Stimulated activated CD4-positive, alpha-beta T cell treated with anti-CD3 and anti-CD28 coated beads, Interleukin-1b, Interleukin-23, amount 100 ng/mL, for 24 hours (primary cell): Measurements from ENCODE around the gene INSRR.

Experiments used
- DNase-seq, 4 experiments: peaks; one replicate each; pipeline ENCODE4 v3.0.0-alpha.2; 2020; ENCODE audit warnings: low read depth in 4 of 4, low spot score in 1 of 4

The INSRR gene

GRCh38 chr1:156858959-156859522 is at the start of gene INSRR:
INSRR (minus strand) TSS chr1:156859117; CDS start chr1:156858621, 496 bp downstream.
- DNase-seq: no peak

- DNase-seq: no peak
These were observed 49.6 kb upstream of the INSRR start for GRCh38 chr1:156908541-156908940.

DNA sequence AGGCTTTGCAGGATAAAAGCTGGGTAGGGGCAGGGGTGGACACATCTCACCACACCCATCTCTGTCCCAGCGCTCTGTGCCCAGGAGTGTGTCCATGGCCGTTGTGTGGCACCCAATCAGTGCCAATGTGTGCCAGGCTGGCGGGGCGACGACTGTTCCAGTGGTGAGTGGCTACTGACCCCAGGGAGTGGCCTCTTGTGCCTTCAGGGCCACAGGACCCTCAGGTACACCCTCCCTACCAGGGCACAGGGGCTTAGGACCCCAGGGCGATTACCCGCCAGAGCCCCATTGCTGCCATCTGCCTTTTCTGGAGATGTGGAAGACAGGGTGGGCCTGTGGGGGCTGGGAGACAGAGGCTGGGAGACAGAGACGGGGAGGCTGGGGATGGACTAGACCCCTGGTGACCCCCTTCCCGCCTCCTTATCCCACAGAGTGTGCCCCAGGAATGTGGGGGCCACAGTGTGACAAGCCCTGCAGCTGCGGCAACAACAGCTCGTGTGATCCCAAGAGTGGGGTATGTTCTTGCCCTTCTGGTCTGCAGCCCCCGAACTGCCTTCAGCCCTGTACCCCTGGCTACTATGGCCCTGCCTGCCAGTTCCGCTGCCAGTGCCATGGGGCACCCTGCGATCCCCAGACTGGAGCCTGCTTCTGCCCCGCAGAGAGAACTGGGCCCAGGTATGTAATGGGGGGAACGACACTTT is 47.4 kb upstream of the INSRR start:
- DNase-seq: no peak

DNA sequence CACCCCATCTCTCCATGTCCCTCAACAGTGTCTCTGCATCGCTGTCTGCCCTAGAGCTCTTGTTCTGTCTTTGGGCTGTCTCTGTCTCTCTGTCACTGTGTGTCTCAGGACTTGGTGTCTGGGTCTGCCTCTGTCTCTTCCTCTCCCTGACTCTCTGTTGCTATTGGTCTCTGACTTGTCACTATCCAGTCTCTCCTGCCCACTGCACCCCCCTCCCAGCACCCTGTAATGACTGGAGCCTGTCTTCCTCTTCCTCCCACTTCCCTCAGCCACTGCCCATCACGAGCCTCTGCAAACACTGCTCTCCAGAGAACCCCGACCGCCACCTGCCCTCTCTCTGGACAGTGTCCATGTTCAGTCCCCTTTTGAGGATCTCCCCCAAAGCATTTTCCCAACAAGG is 46.7 kb upstream of the INSRR start:
- DNase-seq: no peak

DNA sequence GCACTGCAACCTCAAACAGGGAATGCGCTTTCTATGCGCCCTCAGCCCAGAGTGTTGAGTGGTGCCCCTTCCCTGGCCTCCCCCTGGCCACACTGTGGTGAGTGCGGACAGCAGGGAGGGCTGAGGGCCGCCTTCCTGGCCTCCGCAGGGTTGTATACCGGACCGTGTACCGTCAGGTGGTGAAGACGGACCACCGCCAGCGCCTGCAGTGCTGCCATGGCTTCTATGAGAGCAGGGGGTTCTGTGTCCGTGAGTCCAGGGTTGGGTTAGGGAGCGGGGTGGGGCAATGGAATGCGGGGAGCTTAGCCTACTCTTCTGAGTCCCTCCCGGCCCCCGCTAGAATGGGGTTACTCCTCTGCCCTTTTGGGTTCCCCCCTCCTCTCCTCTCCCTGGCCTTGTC is 46.3 kb upstream of the INSRR start:
- DNase-seq: no peak

DNA sequence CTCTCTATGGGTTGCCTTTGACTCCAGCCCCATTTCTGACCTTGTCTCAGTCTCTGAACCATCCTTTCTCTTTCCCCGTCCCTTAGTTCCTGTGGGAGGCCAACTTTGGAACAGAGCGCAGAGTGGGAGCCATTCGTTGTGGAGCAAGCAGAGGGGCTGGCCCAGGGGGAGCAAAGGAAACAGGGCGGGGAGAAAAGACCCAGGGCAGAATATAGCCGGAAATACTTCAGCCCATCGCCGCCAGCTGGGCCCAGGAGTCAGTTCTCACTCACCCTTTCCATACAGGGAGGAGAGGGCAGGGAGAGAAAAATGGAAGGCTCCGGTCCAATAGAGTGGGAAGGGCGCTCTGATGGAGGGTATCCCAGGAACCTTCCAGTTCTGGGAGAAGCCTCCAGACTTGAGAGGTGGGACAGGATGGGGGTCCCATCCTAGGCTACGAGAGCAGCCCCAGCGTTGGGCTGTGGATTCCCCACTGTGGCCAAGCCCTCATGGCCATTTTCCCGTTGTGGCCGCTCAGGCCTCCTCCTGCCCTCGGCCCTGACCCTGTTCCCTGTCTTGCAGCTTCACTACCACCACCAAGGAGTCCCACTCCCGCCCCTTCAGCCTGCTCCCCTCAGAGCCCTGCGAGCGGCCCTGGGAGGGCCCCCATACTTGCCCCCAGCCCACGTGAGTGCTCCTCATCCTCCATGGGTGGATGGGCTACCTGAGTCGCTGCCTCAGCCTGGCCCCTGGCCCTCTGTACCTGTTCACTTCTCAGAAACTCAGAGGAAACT is 45.5 kb upstream of the INSRR start:
- DNase-seq: no peak

DNA sequence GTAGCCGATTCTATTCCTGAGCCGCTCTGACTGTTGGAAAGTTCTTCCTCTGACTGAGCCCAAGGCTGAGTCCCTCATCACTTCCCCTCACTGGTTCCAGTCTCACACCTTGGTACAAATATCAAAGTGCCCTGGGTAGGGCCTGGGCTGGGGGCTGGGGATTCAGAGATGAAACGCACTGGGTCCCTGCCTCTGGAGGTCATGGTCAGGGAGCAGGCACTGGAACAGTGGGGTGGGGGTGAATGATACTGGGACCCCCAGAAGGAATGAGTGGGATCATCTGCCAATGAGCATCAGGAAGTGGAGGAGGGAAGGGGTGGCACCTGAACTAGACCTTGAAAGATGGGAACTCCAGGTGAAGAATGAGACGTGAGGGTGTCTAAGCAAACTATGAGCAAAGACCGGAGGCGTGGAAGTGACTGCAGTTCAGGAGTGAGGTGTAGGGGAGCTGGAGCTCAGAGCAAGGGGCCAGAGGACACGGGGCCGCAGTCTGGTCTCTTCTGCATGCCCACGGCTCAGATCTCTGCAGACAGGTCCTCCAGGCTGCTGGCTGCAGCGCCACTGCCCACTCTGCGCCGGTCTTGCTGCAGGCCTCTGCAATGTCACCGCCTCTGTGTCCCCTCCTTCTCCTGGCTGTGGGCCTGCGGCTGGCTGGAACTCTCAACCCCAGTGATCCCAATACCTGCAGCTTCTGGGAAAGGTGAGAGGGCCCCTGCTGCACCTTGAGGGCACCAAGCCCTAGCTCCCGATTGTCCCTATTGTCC is 44.6 kb upstream of the INSRR start:
- DNase-seq: no peak

GRCh38 chr1:156901966-156902915 is 43.3 kb upstream of the INSRR start:
- no peak for DNase-seq

GRCh38 chr1:156901590-156901900 is 42.6 kb upstream of the INSRR start:
- DNase-seq: no peak

- no peak for DNase-seq
These were observed 42.1 kb upstream of the INSRR start for GRCh38 chr1:156900896-156901589.

DNA sequence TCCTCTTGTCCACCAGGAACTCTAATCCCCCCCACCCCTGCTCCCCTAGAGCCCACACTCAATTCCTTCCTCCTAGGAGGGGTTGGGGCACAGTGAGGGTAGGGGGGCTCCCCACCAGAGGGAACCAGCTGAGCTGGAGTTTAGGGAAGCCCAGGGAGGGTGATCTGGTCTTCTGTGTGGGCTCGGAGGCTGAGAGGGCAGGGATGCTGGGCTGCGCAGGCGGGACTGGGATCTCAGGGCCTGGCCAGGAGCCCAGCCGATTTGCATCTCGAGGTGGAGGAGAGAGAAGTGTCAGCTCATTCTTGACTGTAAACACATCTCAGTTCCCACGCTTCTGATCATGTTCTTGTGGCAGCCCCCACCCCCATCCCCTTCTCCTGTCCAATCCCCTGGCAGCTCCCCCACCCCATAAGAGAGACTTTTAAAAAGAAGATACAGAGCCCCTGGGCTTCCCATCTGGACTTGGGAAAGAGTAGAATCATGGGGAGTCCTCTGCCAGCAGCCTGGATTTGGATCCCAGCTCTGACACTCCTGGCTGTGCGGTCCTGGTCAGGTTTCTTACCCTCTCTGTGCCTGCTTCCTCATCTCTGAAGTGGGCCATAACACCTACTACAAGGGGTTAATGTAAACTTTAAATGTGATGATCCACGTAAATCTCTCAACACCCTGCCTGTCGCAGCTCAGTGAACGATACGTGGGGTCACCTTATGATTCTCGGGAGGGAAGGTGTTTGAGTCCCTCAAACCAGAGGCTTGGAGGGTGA is 41.2 kb upstream of the INSRR start:
- no peak for DNase-seq

DNA sequence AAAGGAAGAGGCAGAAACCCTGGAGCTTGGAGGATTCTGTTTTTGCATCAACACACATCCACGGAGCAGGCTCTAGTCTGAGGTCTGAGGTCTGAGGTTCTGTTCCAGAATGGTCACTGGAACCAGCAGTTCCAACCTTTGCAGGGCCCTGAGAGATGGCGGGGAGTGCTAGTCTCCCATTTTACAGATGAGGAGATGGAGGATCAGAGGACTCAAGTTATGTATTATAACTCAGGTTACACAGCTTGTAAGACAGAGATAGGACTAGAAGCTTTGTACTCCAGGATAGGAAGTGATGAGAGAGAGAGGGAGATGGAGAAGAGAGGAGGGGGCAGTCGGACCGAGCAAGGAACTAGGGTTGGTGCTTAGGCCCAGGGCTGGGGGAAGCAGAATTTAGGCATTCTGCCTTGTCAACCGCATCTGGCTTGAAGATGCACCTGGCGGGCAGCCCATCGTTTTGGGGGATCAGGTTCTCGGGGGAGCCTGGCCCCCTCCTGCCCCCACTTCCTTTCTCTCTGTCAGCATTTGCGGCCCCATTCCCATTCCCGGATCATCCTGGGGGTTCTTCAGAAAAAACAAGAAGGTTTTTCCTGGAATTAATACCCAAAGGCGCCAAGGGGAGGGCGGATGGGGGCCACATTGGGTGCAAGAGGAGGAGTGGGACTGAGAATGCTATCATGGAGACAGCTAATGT is 40.2 kb upstream of the INSRR start:
- DNase-seq: no peak

DNA sequence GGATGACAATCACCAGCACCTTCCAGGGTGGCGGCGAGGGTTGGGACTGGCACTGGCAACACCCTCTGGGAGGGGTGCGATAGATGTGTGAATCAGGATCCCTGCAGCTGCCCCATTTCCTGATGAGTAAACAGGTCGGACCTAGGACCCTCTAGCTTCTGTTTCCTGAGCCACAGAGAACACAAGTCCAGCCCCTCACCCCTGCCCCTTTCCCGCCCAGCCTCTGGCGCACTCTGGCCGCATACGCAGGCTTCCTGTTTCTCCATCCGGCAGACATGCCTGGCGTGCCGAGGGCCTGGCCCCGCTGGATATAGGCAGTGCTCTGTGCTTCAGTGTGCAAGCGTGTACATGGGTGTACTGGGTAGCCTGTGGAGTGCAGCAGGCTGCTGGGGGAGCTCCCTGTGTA is 39.2 kb upstream of the INSRR start:
- no peak for DNase-seq

DNA sequence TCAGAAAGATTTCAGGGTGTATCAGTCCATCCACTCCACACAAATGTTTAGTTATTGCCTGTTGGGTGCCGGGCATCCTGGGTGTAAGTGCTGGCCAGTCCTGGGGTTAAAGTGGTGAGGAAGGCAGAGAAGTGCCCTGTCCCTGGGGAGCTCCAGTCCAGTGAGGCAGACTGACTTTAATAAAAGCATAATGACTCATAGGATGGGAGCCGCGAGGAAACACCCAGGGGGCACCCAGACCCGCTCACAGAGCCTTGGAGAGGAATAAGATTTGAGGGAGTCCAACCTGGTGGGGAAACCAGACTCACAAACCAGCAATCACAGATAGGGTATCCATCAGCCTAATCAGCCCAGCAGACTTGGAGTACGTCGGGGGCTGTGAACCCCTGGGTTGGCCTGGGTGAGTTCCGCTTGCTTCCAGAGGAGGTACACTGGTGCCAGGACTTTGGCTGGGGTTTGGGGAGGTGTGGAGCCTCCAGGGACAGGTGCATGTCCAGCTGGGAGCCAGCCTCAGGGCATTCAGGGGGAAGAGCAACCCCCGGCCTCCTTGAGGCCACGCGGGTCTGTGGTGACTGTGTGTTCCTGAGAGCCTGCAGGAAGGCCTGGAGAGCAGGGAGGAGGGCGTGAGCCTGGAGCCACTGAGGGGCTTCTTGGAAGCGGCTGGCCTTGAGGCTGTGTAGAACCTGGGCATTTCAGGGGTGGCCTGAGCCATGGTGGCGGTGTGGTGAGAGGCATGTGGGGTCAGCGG is 38.3 kb upstream of the INSRR start:
- DNase-seq: no peak

DNA sequence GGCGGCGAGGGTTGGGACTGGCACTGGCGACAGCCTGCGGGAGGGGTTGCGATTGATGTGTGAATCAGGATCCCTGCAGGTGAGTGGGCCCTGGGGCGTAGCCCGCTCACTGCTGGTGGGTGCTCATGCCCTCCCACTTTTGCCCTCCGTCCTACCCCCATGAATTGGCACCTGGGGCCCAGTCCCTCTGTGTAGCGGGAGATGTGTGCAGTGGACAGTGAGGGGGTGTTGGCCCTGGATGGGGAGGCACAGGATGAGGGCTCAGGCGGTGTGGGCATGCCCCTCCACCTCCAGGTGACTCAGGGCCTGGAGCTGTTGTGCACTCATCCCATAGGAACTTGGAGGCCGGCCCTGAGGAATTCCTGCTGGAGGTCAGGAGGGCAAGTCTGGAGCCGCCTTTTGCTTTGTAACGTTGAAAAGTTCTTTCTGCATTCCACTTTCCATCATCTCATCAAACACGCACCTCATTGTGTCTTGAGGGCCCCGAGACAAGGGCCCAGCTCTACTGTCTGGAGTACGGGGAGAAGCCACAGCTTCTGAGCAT is 37.6 kb upstream of the INSRR start:
- no peak for DNase-seq

DNA sequence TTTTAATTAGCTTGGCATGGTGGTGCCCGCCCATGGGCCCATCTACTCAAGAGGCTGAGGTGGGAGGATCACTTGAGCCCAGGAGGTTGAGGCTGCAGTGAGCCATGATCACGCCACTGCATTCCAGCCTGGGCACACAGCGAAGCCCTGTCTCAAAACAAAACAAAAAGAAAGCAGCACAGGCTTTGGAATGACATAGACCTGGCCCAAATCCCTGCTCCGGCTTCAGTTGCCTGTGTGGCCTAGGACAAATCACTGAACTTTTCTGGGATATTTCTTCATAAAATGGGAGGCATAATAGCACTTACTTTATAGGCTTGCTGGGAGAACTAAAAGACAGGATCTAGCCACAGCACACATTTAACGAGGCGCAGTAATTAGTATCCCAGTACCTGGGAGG is 37.0 kb upstream of the INSRR start:
- no peak for DNase-seq

DNA sequence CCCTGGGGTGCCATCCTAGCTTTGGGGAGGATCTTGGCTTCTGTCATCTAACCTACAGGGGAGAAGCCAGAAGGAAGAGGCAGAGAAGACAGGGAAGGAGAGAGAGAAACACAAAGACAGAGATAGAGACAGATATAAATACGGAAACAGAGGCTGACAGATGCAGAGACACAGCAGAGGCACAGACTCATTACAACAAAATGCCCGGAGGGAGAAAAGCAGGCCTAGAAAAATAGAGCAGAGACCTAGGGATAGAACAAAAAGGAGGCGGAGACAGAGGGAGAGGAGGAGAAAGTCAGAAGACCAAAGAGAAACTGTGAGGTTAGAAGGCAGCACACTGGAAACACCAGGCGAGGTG is 36.5 kb upstream of the INSRR start:
- DNase-seq: no peak
